Posterior vena cava (tissue), 2 donors: ENCODE results near the gene MAP3K5. TPM values are rescaled to one million over a fixed set of nuclear protein-coding genes. Genes with fewer than 3 reads are reported as not detected.

ENCODE experiments used
- DNase-seq: peaks from one replicate; pipeline ENCODE4 v3.0.0-alpha.2; 2020; ENCODE audit warnings: low spot score
- intact Hi-C, 2 donors: fragments of 100-400 bp; cut with DNase I; formaldehyde crosslinking; loops; one replicate each; pipeline versions ENCODE4 v1.14.1 to v1.14.2; 2022 to 2023
- total RNA-seq, 2 donors: library from RNA; stranded (reverse); fragmentation: NEBNext Ultra II Directional; extraction: Animal tissue kit (Norgen Biotek cat#: 25700); gene quantifications; one replicate each; pipeline ENCODE4 v1.2.1, GENCODE V29; 2021
- donor health status: DM: yes; HTN: yes; CAD: no.
- donor health status: DM: yes; HTN: yes; CAD: no.

Gene MAP3K5
- total RNA-seq, 2 donors from 2014 or later = 15.0 to 16.4 TPM

GRCh38 chr6:136779682-136780081 is 12.6 kb downstream of the MAP3K5 start:
- intact Hi-C loops = no loop called here
- no peak for DNase-seq

DNA sequence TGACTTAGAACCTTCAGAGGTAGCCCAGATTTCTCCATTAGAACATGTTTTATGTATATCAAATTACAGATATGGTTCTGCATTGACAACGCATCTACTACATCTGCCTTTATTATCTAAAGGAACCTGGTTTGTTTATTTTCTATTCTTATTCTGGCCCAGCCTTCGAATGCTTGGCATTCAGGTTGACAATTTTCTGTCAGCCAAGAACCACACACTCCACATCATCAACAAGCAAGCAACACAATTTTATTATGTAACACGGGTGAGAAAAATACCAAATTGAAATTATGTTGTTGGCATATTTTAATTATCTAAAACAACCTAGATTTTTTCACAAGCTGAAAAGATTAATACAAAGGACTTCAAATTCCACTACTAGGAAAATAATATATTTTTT is 14.6 kb downstream of the MAP3K5 start:
- intact Hi-C loops = no loop called here
- DNase-seq = no peak

- intact Hi-C loops = no loop called here
- DNase-seq = no peak
Measured at GRCh38 chr6:136775548-136775947, 16.7 kb downstream of the MAP3K5 start.

DNA sequence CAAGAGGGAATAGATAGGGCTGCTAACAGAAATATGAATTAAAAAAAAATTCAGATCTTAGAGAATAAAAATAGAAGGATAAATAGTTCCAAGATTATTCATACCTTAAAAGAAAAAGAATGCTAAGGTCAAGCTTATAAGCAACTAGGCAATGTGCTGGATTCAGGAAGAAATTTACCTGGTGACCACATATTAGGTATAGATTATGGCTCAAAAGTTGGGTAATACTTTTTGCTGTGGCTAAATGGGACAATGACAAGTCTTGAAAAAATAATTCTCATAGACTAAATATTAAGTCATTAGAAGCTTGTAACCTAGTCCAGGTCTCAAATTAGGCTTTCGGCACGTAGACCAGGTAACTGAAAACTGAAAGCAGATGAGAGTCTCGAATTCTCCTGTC is 17.2 kb downstream of the MAP3K5 start:
- no peak for DNase-seq
- intact Hi-C loops = no loop called here

- intact Hi-C loops = no loop called here
- no peak for DNase-seq
Measured at GRCh38 chr6:136774228-136775041, 17.8 kb downstream of the MAP3K5 start.

DNA sequence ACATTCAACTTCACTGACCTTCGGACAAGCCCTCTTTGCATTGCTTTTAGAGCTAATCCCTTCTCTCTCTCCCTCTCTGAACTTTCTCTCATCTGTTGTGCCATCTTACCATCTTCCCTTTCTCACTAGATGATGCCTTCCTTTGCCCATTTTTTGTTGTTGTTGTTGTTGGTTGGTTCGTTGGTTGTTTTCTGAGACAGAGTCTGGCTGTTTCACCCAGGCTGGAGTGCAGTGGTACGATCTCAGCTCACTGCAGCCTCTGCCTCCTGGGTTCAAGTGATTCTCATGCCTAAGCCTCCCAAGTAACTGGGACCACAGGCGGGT is 18.8 kb downstream of the MAP3K5 start:
- no peak for DNase-seq
- intact Hi-C loops = no loop called here

DNA sequence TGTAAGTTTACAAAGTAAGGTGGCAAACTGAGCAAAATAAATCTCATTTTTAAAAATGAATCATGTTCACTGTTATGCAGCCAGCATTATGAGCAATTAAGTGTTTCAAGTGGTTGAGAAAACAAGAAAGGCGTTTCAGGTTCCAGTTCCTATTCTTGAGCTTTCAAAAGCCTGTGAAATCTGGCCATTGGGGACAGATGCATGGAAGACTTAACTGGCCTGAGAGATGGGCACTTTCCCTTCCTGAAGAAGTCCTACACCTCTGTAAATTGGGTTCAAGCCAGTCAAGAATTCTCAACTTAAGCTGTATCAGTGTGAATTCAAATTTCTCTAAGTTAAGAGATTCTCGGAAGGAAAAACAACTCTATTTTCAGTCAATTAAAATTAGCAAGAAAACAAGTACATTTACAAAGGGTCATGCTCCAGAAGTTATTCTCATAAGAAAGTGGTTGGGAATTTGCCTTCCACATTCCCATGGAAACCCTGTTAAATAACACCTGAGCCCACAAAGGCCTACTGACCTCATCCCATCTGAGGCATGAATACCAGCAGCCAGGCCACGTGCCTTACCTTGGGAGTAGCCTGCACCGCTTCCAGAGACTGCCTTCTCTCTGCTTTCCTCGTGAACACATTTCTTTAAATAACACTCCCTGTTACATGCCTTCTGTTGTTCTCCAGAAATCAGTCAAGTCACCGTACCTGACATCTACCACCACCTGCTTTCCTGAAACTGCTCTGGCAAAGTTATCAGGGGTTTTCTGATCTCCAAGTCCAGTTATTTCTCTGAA is 19.4 kb downstream of the MAP3K5 start:
- DNase-seq = no peak
- intact Hi-C loops = no loop called here

- intact Hi-C loops = no loop called here
- DNase-seq = no peak
Measured at GRCh38 chr6:136771306-136771705, 21.0 kb downstream of the MAP3K5 start.

- intact Hi-C loops = no loop called here
- no peak for DNase-seq
Measured at GRCh38 chr6:136769759-136770158, 22.5 kb downstream of the MAP3K5 start.

DNA sequence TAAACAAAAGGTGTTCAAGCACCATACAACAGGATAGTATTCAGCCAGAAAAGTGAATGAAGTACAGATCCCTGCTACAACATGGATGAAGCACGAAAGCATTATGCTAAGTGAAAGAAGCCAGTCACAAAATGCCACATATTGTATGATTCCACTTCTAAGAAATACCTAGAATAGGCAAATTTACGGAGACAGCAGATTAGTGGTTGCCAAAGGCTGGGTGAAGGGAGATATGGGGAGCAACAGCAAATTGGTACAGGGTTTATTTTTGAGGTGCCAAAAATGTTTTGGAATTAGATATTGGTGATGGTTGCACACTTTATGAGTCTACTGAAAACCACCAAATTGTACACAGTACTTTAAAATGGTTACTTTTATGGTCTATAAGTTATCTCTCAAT is 23.2 kb downstream of the MAP3K5 start:
- intact Hi-C loops = no loop called here
- no peak for DNase-seq

DNA sequence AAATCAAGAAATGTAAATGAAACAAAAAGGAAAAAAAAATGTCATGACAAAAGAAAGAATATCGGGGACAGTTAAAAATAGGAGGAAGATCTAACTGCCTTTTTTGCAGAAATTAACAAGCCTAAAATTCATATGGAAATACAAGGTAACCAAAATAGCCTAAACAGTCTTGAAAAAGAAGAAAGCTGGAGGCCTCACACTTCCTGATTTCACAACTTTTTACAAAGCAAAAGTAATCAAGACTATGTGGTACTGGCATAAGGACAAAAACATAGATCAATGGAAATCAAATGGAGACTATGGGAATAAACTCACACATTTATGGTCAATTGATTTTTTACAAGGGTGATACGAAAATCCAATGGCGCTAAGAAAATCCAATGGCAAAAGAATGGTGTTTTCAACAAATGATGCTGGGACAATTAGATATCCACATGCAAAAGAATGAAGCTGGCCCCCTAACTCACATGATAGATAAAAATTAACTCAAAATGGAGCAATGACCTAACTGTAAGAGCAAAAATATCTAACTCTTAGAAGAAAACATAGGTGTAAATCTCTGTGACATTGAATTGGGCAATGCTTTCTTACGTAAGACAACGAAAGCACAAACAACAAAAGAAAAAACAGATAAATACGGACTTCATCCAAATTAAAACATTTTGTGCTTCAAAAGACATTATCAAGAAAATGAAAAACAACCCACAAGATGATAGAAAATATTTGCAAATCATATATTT is 24.5 kb downstream of the MAP3K5 start:
- DNase-seq = no peak
- intact Hi-C loops = no loop called here

GRCh38 chr6:136767103-136767502 is 25.2 kb downstream of the MAP3K5 start:
- DNase-seq = no peak
- intact Hi-C loops = no loop called here

- DNase-seq = no peak
- intact Hi-C loops = no loop called here
Measured at GRCh38 chr6:136766274-136766673, 26.0 kb downstream of the MAP3K5 start.

DNA sequence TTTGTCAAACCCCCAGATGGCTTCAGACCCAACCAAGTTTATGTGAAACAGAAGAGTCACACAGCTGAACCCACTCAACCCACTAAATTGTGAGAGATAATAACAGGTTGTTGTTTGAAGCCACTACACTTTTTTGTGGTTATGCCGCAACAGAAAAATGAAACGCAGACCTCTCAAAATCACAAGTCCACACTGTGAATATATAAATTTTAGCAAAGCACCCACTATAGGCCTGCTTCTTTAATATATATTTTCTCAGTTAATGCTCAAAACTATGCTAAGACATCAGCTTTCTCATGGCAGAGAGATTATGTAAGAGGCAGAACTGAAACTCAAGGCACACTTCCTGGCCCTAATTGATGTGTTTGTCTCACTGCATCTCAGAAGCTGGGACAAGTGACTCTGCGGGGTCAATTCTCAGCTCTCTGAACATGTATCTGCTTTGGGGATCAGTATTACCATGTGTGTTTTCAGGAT is 27.7 kb downstream of the MAP3K5 start:
- no peak for DNase-seq
- intact Hi-C loops = no loop called here

DNA sequence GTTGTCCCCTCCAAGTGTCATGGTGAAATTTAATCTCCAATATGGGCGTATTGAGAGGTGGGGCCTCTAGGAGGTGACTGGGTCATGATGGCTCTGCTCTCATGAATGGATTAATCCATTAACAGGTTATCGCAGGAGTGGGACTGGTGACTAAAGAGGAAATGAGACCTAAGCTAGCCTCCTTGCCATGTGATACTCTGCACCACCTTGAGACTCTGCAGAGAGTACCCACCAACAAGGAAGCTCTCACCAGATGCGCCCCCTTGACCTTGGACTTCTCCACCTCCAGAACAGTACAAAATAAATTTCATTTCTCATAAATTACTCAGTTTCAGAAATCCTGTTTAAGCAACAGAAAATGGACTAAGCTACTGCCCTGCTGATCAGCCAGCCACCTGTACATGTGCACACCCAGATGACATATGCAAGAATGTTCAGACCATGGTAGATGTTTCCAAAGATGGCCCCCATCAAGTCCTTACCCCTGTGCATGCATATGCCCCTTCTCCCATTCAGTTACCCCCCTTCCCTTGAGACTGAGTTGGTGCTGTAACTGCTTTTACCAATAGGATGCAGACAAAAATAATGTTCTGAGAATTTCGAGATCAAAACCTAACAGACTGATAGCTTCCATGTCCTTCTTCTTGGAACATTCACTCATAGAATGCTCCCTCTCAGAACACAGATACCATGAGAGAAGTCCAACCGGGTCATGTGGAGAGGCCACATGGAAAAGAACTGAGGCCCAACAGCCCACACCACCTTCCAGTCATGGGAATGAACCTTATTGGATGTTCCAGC is 28.4 kb downstream of the MAP3K5 start:
- no peak for DNase-seq
- intact Hi-C loops = no loop called here

- intact Hi-C loops = no loop called here
- DNase-seq = no peak
Measured at GRCh38 chr6:136763255-136763654, 29.0 kb downstream of the MAP3K5 start.

GRCh38 chr6:136762022-136762975 is 30.0 kb downstream of the MAP3K5 start:
- DNase-seq = no peak

DNA sequence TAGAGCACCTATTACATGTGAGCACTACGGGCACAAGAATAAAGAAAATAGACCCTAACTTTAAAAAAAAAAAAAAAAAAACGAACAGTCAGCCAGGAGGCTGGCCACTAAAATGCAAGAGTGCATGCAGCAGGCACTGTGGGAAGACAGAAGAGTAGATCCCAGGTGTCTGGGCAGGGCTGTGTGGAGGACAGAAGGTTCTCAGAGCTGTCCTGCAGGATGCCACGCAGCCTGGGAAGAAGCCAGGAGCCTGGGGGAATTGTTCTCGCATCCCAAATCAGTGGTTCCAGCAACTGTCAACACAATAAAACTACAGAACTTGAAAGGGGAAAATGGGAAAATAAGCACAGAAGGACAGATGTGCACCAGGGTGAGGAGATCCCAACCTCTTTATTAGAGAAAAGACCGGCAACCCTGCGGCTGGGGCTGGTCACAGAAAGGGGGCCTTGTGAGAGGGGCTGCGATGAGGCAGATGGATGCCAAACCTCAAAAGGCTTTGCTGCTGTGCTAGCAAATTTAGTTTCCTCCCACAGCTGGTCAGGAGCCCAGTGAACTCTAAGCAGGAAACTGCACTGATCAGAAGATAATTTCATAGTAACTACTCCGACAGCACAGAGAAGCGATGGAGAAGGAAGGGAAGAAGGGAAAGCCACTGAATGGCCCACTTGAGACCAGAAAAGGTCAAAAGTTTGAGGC is 30.9 kb downstream of the MAP3K5 start:
- no peak for DNase-seq
- intact Hi-C loops = no loop called here

More at GRCh38 chr6:136762022-136762975, 30.0 kb downstream of the MAP3K5 start:
- intact Hi-C loops = no loop called here
